T-cell (primary cell): ENCODE results near the gene PCDHA13. TPM values are rescaled to one million over a fixed set of nuclear protein-coding genes. Genes with fewer than 3 reads are reported as not detected.

ENCODE experiments used
- total RNA-seq, 35 experiments: library from RNA in 6 of 35; stranded (reverse) in 6 of 35; fragments of 120-200 nt in 1 of 35; gene quantifications; one replicate each; pipeline versions ENCODE4 v1.2.1 to v1.2.4 and lab custom pipeline; 2013 to 2026

Gene PCDHA13
- total RNA-seq, 5 donors from 2014 or later (not counting 1 experiment from before 2014, with no cell fraction given), result not detected

Other genes with a start within 250 kb of the PCDHA13 start
- 1 to 10 TPM in 4 of 5 donors, under 1 TPM in 1; 0.70 to 1.8 (median 1.3) TPM for gene CD14, start 248.9 kb upstream of the PCDHA13 start, total RNA-seq
- 10 to 100 TPM; 24.9 to 56.8 (median 52.2) TPM for gene TMCO6, start 242.7 kb upstream of the PCDHA13 start, total RNA-seq
- 10 to 100 TPM; 36.6 to 48.8 (median 45.4) TPM for gene NDUFA2, start 234.5 kb upstream of the PCDHA13 start, total RNA-seq
- gene IK, start 234.3 kb upstream of the PCDHA13 start, total RNA-seq, result 100 to 1,000 TPM; 139 to 166 (median 152) TPM
- gene WDR55, start 217.2 kb upstream of the PCDHA13 start, total RNA-seq, result 10 to 100 TPM; 36.6 to 50.9 (median 42.9) TPM
- gene DND1, start 208.5 kb upstream of the PCDHA13 start, total RNA-seq, result 1 to 10 TPM; 3.0 to 6.4 (median 5.5) TPM
- gene HARS1, start 190.8 kb upstream of the PCDHA13 start, total RNA-seq, result 10 to 100 TPM; 55.8 to 71.1 (median 70.0) TPM
- 10 to 100 TPM; 30.7 to 58.5 (median 52.7) TPM for gene HARS2, start 190.7 kb upstream of the PCDHA13 start, total RNA-seq
- 10 to 100 TPM; 39.9 to 59.5 (median 58.0) TPM for gene ZMAT2, start 181.7 kb upstream of the PCDHA13 start, total RNA-seq
- gene PCDHA1, start 96.0 kb upstream of the PCDHA13 start, total RNA-seq, result not detected
- not detected for gene PCDHA2, start 87.3 kb upstream of the PCDHA13 start, total RNA-seq
- not detected for gene PCDHA3, start 81.1 kb upstream of the PCDHA13 start, total RNA-seq
- gene PCDHA4, start 75.1 kb upstream of the PCDHA13 start, total RNA-seq, result not detected
- not detected for gene PCDHA5, start 60.5 kb upstream of the PCDHA13 start, total RNA-seq
- gene PCDHA6, start 54.2 kb upstream of the PCDHA13 start, total RNA-seq, result not detected
- gene PCDHA7, start 47.9 kb upstream of the PCDHA13 start, total RNA-seq, result not detected
- gene PCDHA8, start 40.9 kb upstream of the PCDHA13 start, total RNA-seq, result not detected
- gene PCDHA9, start 33.7 kb upstream of the PCDHA13 start, total RNA-seq, result not detected
- under 1 TPM in 1 of 5 donors, not detected in 4; 0.07 TPM for gene PCDHA10, start 26.2 kb upstream of the PCDHA13 start, total RNA-seq
- gene PCDHA11, start 13.2 kb upstream of the PCDHA13 start, total RNA-seq, result not detected
- not detected for gene PCDHA12, start 6.8 kb upstream of the PCDHA13 start, total RNA-seq
- gene PCDHAC1, start 44.2 kb downstream of the PCDHA13 start, total RNA-seq, result under 1 TPM in 1 of 5 donors, not detected in 4; 0.06 TPM
- under 1 TPM in 1 of 5 donors, not detected in 4; 0.03 TPM for gene PCDHAC2, start 84.4 kb downstream of the PCDHA13 start, total RNA-seq
- not detected for gene PCDHB1, start 169.2 kb downstream of the PCDHA13 start, total RNA-seq
- 1 to 10 TPM in 1 of 5 donors, under 1 TPM in 1, not detected in 3; 0.09 to 1.4 TPM for gene PCDHB2, start 212.5 kb downstream of the PCDHA13 start, total RNA-seq
- 1 to 10 TPM in 1 of 5 donors, not detected in 4; 1.2 TPM for gene PCDHB3, start 218.3 kb downstream of the PCDHA13 start, total RNA-seq
- gene PCDHB4, start 239.7 kb downstream of the PCDHA13 start, total RNA-seq, result not detected